Body of pancreas (tissue), 4 donors: ENCODE data around the gene SBK2. TPM values are rescaled to one million over a fixed set of nuclear protein-coding genes. Genes with fewer than 3 reads are reported as not detected.

Experiments
- ATAC-seq: fragments of 150-250 bp; one replicate; pipeline ENCODE4 v1.9.1; 2016
- DNase-seq, 4 donors: peaks; one replicate each; pipeline ENCODE4 v3.0.0-alpha.2; 2019
- H3K27ac ChIP-seq, 4 donors: fragments of 200-600 bp; sonication (generic); 1 replicate in 3 of 4; 2 replicates in 1 of 4; pipeline versions ENCODE4 v1.5.1 to v1.6.1; 2016 to 2019; ENCODE audit warnings: mild to moderate bottlenecking in 1 of 4, mixed read lengths in 1 of 4, moderate library complexity in 1 of 4
- H3K27me3 ChIP-seq, 2 donors: fragments of 200-600 bp; sonication (generic); one replicate each; pipeline ENCODE4 v1.6.0; 2016; ENCODE audit warnings: mild to moderate bottlenecking in 1 of 2
- H3K36me3 ChIP-seq, 2 donors: fragments of 200-600 bp; sonication (generic); replicated peaks in 1 of 2; 2 replicates each; pipeline ENCODE4 v1.5.1; 2016; ENCODE audit warnings: low read depth in 2 of 2; ENCODE audit not compliant: insufficient read depth in 1 of 2
- H3K4me1 ChIP-seq: fragments of 200-600 bp; sonication (generic); one replicate; pipeline ENCODE4 v1.6.0; 2016
- H3K4me3 ChIP-seq, 2 donors: fragments of 200-600 bp; sonication (generic); 1 replicate in 1 of 2; 2 replicates in 1 of 2; pipeline ENCODE4 v1.5.1; 2016 to 2019
- H3K9me3 ChIP-seq, 3 donors: fragments of 200-600 bp; sonication (generic); 1 replicate in 2 of 3; 2 replicates in 1 of 3; pipeline ENCODE4 v1.5.1; 2016
- CTCF ChIP-seq, 7 experiments: fragments of 450-650 bp in 4 of 7; fragments of 200-600 bp in 3 of 7; sonication (generic) in 3 of 7; IDR thresholded peaks; one replicate each; pipeline ENCODE4 v1.5.1; 2016 to 2019; ENCODE audit warnings: antibody characterized with exemption in 7 of 7
- POLR2A ChIP-seq, 3 donors: fragments of 450-650 bp; IDR thresholded peaks; one replicate each; pipeline ENCODE4 v1.6.1; 2016; ENCODE audit warnings: antibody characterized with exemption in 3 of 3, mild to moderate bottlenecking in 2 of 3
- WGBS, 2 donors: methylation state at CpG; one replicate each; pipeline ENCODE4 v1.1.5; 2017; 5-methylcytosine and 5-hydroxymethylcytosine counted together
- intact Hi-C: fragments of 100-400 bp; cut with DNase I; formaldehyde crosslinking; loops from one replicate; pipeline ENCODE4 v1.15.1; 2023
- total RNA-seq, 2 donors: library from RNA; depleted of rRNA; stranded (reverse); fragments of >200 nt; gene quantifications; one replicate each; pipeline ENCODE4 v1.1.0, GENCODE V29; 2016

The SBK2 gene
- total RNA-seq, 2 donors from 2014 or later, result not detected

- Histone ChIP-seq H3K4me1 (peaks cover 5% of the 10 kb centered on the region), H3K9me3 (no peaks in the 10 kb centered on the region), H3K4me3 (no peak overlapping the region), H3K27ac (no peak overlapping the region), H3K36me3 (no peaks in the 10 kb centered on the region), H3K27me3 (no peaks in the 10 kb centered on the region)
- DNase-seq (no peak), ATAC-seq (no peak)
- WGBS, 2 donors, result 28 to 29% methylated on average over 12 of the region's 12 CpGs
- intact Hi-C loops, result no loop called here
- TF ChIP-seq POLR2A (IDR thresholded peaks at IDR 0.05) (no peak), CTCF (IDR thresholded peaks at IDR 0.05) (no peak)
Observed at GRCh38 chr19:55492362-55492944, 44.5 kb downstream of the SBK2 start.

- Histone ChIP-seq H3K27ac (no peak overlapping the region), H3K36me3 (no peaks in the 10 kb centered on the region), H3K27me3 (no peaks in the 10 kb centered on the region), H3K4me1 (peaks cover 12% of the 10 kb centered on the region), H3K9me3 (no peaks in the 10 kb centered on the region), H3K4me3 (no peak overlapping the region)
- intact Hi-C loops, result no loop called here
- no peak for ATAC-seq
- TF ChIP-seq POLR2A (IDR thresholded peaks at IDR 0.05) (no peak), CTCF (IDR thresholded peaks at IDR 0.05) (no peak)
- WGBS, 2 donors, result 59 to 64% methylated on average over 17 to 19 of the region's 24 CpGs
- no peak for DNase-seq
Observed at GRCh38 chr19:55491546-55492360, 45.2 kb downstream of the SBK2 start.

GRCh38 chr19:55490478-55491432 is 46.2 kb downstream of the SBK2 start:
- 59 to 64% methylated on average over 13 to 49 of the region's 52 CpGs for WGBS, 2 donors
- TF ChIP-seq POLR2A (IDR thresholded peaks at IDR 0.05) (no peak), CTCF (IDR thresholded peaks at IDR 0.05) (no peak)
- ATAC-seq (no peak), DNase-seq (no peak)
- Histone ChIP-seq H3K27ac (no peak overlapping the region), H3K9me3 (no peaks in the 10 kb centered on the region), H3K4me3 (no peak overlapping the region), H3K27me3 (no peaks in the 10 kb centered on the region), H3K4me1 (peaks cover 22% of the 10 kb centered on the region), H3K36me3 (no peaks in the 10 kb centered on the region)
- intact Hi-C loops, result no loop called here

GRCh38 chr19:55489711-55490477 is 47.0 kb downstream of the SBK2 start:
- no peak overlapping the region for H3K27ac ChIP-seq

More at GRCh38 chr19:55489711-55490477, 47.0 kb downstream of the SBK2 start:
- no peak for TF ChIP-seq CTCF (IDR thresholded peaks at IDR 0.05)
- TF ChIP-seq POLR2A (IDR thresholded peaks at IDR 0.05), result no peak
- ATAC-seq (no peak), DNase-seq (no peak)
- 29 to 52% methylated on average over 4 to 19 of the region's 21 CpGs for WGBS, 2 donors
- H3K27me3 ChIP-seq, result no peaks in the 10 kb centered on the region
- no peaks in the 10 kb centered on the region for H3K36me3 ChIP-seq
- peaks cover 30% of the 10 kb centered on the region for H3K4me1 ChIP-seq
- no peak overlapping the region for H3K4me3 ChIP-seq
- intact Hi-C loops, result no loop called here
- H3K9me3 ChIP-seq, result no peaks in the 10 kb centered on the region
